AG04450 (cell line): ENCODE measurements around the gene UGGT1. TPM values are rescaled to one million over a fixed set of nuclear protein-coding genes. Genes with fewer than 3 reads are reported as not detected.

ENCODE experiments used
- CTCF ChIA-PET: fragments of 300-600, 350-600 bp; formaldehyde crosslinking; extraction: SDS; loops from one replicate; lab custom pipeline; 2022; ENCODE audit warnings: antibody characterized with exemption, inconsistent platforms; lab: Charles Lee
- POLR2A ChIA-PET: fragments of 350-600 bp; formaldehyde crosslinking; extraction: SDS; loops from one replicate; lab custom pipeline; 2021; ENCODE audit warnings: antibody characterized with exemption, inconsistent platforms; lab: Yijun Ruan, JAX
- DNase-seq: peaks from one replicate; pipeline ENCODE4 v3.0.0-alpha.2; 2011; ENCODE audit warnings: low read depth, low spot score
- H3K27ac ChIP-seq: one replicate; pipeline ENCODE4 v1.5.1; 2012; ENCODE audit warnings: low read depth, low read length, control low read depth
- H3K27me3 ChIP-seq: one replicate; pipeline ENCODE4 v1.6.0; 2012; ENCODE audit warnings: low read length; ENCODE audit not compliant: control insufficient read depth, insufficient read depth
- H3K4me3 ChIP-seq: 2 replicates; pipeline ENCODE4 v1.5.1; 2011; ENCODE audit warnings: mild to moderate bottlenecking, low read depth, low read length, control low read depth
- H3K9me3 ChIP-seq: 2 replicates; pipeline ENCODE4 v1.5.1; 2012; ENCODE audit warnings: low read length; ENCODE audit not compliant: control insufficient read depth, insufficient read depth
- CTCF ChIP-seq: IDR thresholded peaks from 2 replicates; pipeline ENCODE4 v1.5.1; 2011; ENCODE audit warnings: low read depth, low read length, control low read depth, inconsistent platforms
- polyA plus RNA-seq: library from polyadenylated mRNA; depleted of rRNA; stranded (reverse); fragments of >200 nt; gene quantifications from 2 replicates; pipeline ENCODE4 v1.2.3, GENCODE V29; 2011

The UGGT1 gene
- polyA plus RNA-seq, 1 experiment, result 61.4 TPM

- no peaks in the 10 kb centered on the region for H3K27me3 ChIP-seq
- ChIA-PET CTCF (no interaction called here), POLR2A (no interaction called here)
- no peak overlapping the region for H3K27ac ChIP-seq
- no peak for TF ChIP-seq CTCF
- H3K4me3 ChIP-seq, result no peak overlapping the region
- no peaks in the 10 kb centered on the region for H3K9me3 ChIP-seq
- DNase-seq, result no peak
These were observed 63.2 kb downstream of the UGGT1 start for GRCh38 chr2:128154225-128154624.

- ChIA-PET CTCF (no interaction called here), POLR2A (no interaction called here)
- Histone ChIP-seq H3K27ac (no peak overlapping the region), H3K27me3 (no peaks in the 10 kb centered on the region), H3K9me3 (no peaks in the 10 kb centered on the region), H3K4me3 (no peak overlapping the region)
- TF ChIP-seq CTCF, result no peak
- DNase-seq, result no peak
These were observed 65.0 kb downstream of the UGGT1 start for GRCh38 chr2:128155970-128156369.

- ChIA-PET POLR2A (interaction anchor here (0.7 kb wide), 1 partner anchor 271 kb away, joined by 6 read pairs; the partner anchor contains the start of gene AMMECR1L), CTCF (no interaction called here)
- no peak for TF ChIP-seq CTCF
- Histone ChIP-seq H3K4me3 (no peak overlapping the region), H3K27me3 (no peaks in the 10 kb centered on the region), H3K9me3 (no peaks in the 10 kb centered on the region), H3K27ac (no peak overlapping the region)
- no peak for DNase-seq
These were observed 65.8 kb downstream of the UGGT1 start for GRCh38 chr2:128156812-128157211.

GRCh38 chr2:128157644-128158043, 66.6 kb downstream of the UGGT1 start:
- POLR2A ChIA-PET, result no interaction called here
- Histone ChIP-seq H3K27ac (no peak overlapping the region), H3K9me3 (no peaks in the 10 kb centered on the region), H3K27me3 (no peaks in the 10 kb centered on the region), H3K4me3 (no peak overlapping the region)
- no peak for TF ChIP-seq CTCF
- DNase-seq, result no peak
- CTCF ChIA-PET, result no interaction called here

GRCh38 chr2:128158176-128158575, 67.2 kb downstream of the UGGT1 start:
- Histone ChIP-seq H3K27me3 (no peaks in the 10 kb centered on the region), H3K27ac (no peak overlapping the region), H3K9me3 (no peaks in the 10 kb centered on the region), H3K4me3 (no peak overlapping the region)
- no peak for DNase-seq
- TF ChIP-seq CTCF, result no peak
- ChIA-PET POLR2A (no interaction called here), CTCF (no interaction called here)
